Body of pancreas (tissue), 4 donors: ENCODE measurements around the gene LMX1A.

Source experiments
- CTCF ChIP-seq, 7 experiments: fragments of 450-650 bp in 4 of 7; fragments of 200-600 bp in 3 of 7; sonication (generic) in 3 of 7; IDR thresholded peaks; one replicate each; pipeline ENCODE4 v1.5.1; 2016 to 2019; ENCODE audit warnings: antibody characterized with exemption in 7 of 7
- POLR2A ChIP-seq, 3 donors: fragments of 450-650 bp; IDR thresholded peaks; one replicate each; pipeline ENCODE4 v1.6.1; 2016; ENCODE audit warnings: antibody characterized with exemption in 3 of 3, mild to moderate bottlenecking in 2 of 3

DNA sequence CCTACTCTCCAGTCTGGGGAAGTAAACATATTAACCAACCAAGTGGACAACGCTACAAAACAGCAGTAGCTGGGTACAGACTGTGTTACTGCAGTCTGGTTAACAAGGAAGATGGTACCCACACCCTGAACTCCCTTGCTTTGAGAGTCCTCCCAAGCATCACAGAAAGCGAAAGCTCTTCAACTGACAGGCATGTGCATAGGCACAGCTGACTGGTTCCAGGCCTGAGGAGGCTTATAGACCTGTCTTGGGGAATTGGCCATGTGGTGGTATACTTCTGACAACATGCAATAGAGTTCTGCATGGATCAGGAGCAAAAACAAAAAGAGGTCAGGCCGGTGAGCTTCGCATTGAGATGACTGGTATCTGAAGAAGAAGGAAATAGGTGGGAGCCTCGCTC is 17.4 kb downstream of the LMX1A start:
- no peak for TF ChIP-seq CTCF (IDR thresholded peaks at IDR 0.05)
- no peak for TF ChIP-seq POLR2A (IDR thresholded peaks at IDR 0.05)
